Measurements from ENCODE around the gene ZNF628.

The ZNF628 gene

GRCh38 chr19:55436847-55437246 lies 39.6 kb upstream of the ZNF628 start:
- no peaks in the 10 kb centered on the region for H4K20me1 ChIP-seq (ENCODE audit: insufficient read depth, low read length)

GRCh38 chr19:55437410-55437809 lies 39.0 kb upstream of the ZNF628 start:
- Histone ChIP-seq H3K4me1 (ENCODE audit: insufficient read depth, low read length, severe bottlenecking) (no peaks in the 10 kb centered on the region), H3K4me3 (ENCODE audit: low read depth, low read length, poor library complexity, severe bottlenecking) (no peak overlapping the region), H2AFZ (ENCODE audit: low read length) (no peak overlapping the region), H3K9me3 (ENCODE audit: low read length) (no peaks in the 10 kb centered on the region), H3K79me2 (ENCODE audit: insufficient read depth, low read length) (no peaks in the 10 kb centered on the region), H3K4me2 (ENCODE audit: low read length) (no peak overlapping the region), H3K9ac (ENCODE audit: low read length) (no peak overlapping the region), H3F3A (ENCODE audit: insufficient read depth, low read length) (no peaks in the 10 kb centered on the region), H3K27me3 (ENCODE audit: insufficient read depth, low read length) (no peaks in the 10 kb centered on the region), H3K36me3 (ENCODE audit: insufficient read depth, low read length) (no peaks in the 10 kb centered on the region), H3K27ac (ENCODE audit: low read depth, low read length, poor library complexity, severe bottlenecking) (no peak overlapping the region), H4K20me1 (ENCODE audit: insufficient read depth, low read length) (no peaks in the 10 kb centered on the region), H3K9me2 (ENCODE audit: low read depth, low read length) (no peaks in the 10 kb centered on the region)
- TF ChIP-seq EZH2 (IDR thresholded peaks at IDR 0.05; ENCODE audit: borderline replicate concordance, low read length), result no peak
- TF ChIP-seq, protein P1, sequence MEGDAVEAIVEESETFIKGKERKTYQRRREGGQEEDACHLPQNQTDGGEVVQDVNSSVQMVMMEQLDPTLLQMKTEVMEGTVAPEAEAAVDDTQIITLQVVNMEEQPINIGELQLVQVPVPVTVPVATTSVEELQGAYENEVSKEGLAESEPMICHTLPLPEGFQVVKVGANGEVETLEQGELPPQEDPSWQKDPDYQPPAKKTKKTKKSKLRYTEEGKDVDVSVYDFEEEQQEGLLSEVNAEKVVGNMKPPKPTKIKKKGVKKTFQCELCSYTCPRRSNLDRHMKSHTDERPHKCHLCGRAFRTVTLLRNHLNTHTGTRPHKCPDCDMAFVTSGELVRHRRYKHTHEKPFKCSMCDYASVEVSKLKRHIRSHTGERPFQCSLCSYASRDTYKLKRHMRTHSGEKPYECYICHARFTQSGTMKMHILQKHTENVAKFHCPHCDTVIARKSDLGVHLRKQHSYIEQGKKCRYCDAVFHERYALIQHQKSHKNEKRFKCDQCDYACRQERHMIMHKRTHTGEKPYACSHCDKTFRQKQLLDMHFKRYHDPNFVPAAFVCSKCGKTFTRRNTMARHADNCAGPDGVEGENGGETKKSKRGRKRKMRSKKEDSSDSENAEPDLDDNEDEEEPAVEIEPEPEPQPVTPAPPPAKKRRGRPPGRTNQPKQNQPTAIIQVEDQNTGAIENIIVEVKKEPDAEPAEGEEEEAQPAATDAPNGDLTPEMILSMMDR (IDR thresholded peaks at IDR 0.05; ENCODE audit: low read length), result no peak

More at GRCh38 chr19:55436847-55437246, 39.6 kb upstream of the ZNF628 start:
- Histone ChIP-seq H3K9me2 (ENCODE audit: low read depth, low read length) (no peaks in the 10 kb centered on the region), H2AFZ (ENCODE audit: low read length) (no peak overlapping the region), H3K4me1 (ENCODE audit: insufficient read depth, low read length, severe bottlenecking) (no peaks in the 10 kb centered on the region), H3K9ac (ENCODE audit: low read length) (no peak overlapping the region), H3K79me2 (ENCODE audit: insufficient read depth, low read length) (no peaks in the 10 kb centered on the region), H3K4me3 (ENCODE audit: low read depth, low read length, poor library complexity, severe bottlenecking) (no peak overlapping the region), H3K36me3 (ENCODE audit: insufficient read depth, low read length) (no peaks in the 10 kb centered on the region), H3F3A (ENCODE audit: insufficient read depth, low read length) (no peaks in the 10 kb centered on the region), H3K4me2 (ENCODE audit: low read length) (no peak overlapping the region), H3K27ac (ENCODE audit: low read depth, low read length, poor library complexity, severe bottlenecking) (no peak overlapping the region), H3K27me3 (ENCODE audit: insufficient read depth, low read length) (no peaks in the 10 kb centered on the region), H3K9me3 (ENCODE audit: low read length) (no peaks in the 10 kb centered on the region)
- TF ChIP-seq, protein P1 (IDR thresholded peaks at IDR 0.05; ENCODE audit: low read length), result no peak
- TF ChIP-seq EZH2 (IDR thresholded peaks at IDR 0.05; ENCODE audit: borderline replicate concordance, low read length), result no peak

- H4K20me1 ChIP-seq (ENCODE audit: insufficient read depth, low read length), result no peaks in the 10 kb centered on the region
- TF ChIP-seq, protein P1 (IDR thresholded peaks at IDR 0.05; ENCODE audit: low read length), result no peak
- no peaks in the 10 kb centered on the region for H3K27me3 ChIP-seq (ENCODE audit: insufficient read depth, low read length)
- H3K4me2 ChIP-seq (ENCODE audit: low read length), result no peak overlapping the region
- H3K36me3 ChIP-seq (ENCODE audit: insufficient read depth, low read length), result no peaks in the 10 kb centered on the region
- H3F3A ChIP-seq (ENCODE audit: insufficient read depth, low read length), result no peaks in the 10 kb centered on the region
- H3K9me3 ChIP-seq (ENCODE audit: low read length), result no peaks in the 10 kb centered on the region
- no peak overlapping the region for H3K4me3 ChIP-seq (ENCODE audit: low read depth, low read length, poor library complexity, severe bottlenecking)
- H3K4me1 ChIP-seq (ENCODE audit: insufficient read depth, low read length, severe bottlenecking), result no peaks in the 10 kb centered on the region
- no peak overlapping the region for H3K9ac ChIP-seq (ENCODE audit: low read length)
- no peak overlapping the region for H2AFZ ChIP-seq (ENCODE audit: low read length)
- H3K9me2 ChIP-seq (ENCODE audit: low read depth, low read length), result no peaks in the 10 kb centered on the region
- H3K79me2 ChIP-seq (ENCODE audit: insufficient read depth, low read length), result no peaks in the 10 kb centered on the region
- H3K27ac ChIP-seq (ENCODE audit: low read depth, low read length, poor library complexity, severe bottlenecking), result no peak overlapping the region
These were observed 37.4 kb upstream of the ZNF628 start for GRCh38 chr19:55439052-55439451.
